Liver (tissue), 9 donors: ENCODE data around the gene ACACB. TPM values are rescaled to one million over a fixed set of nuclear protein-coding genes. Genes with fewer than 3 reads are reported as not detected.

Experiments used
- DNase-seq: peaks from one replicate; pipeline ENCODE4 v3.0.0-alpha.2; 2017; ENCODE audit warnings: low spot score
- H3K27ac ChIP-seq, 2 donors: one replicate each; pipeline ENCODE4 v1.7.0; 2013; ENCODE audit warnings: inconsistent platforms in 2 of 2, low read length in 2 of 2, control low read depth in 1 of 2, low read depth in 1 of 2, mild to moderate bottlenecking in 1 of 2
- H3K27me3 ChIP-seq, 4 donors: one replicate each; pipeline versions ENCODE4 v1.6.1 to v1.7.0; 2013; ENCODE audit warnings: low read length in 3 of 4, inconsistent platforms in 1 of 4, mild to moderate bottlenecking in 1 of 4, moderate library complexity in 1 of 4; ENCODE audit not compliant: control insufficient read depth in 4 of 4, insufficient read depth in 4 of 4
- H3K36me3 ChIP-seq, 4 donors: one replicate each; pipeline versions ENCODE4 v1.6.1 to v1.7.0; 2013; ENCODE audit warnings: low read length in 3 of 4, mild to moderate bottlenecking in 3 of 4, low read depth in 1 of 4, moderate library complexity in 1 of 4; ENCODE audit not compliant: control insufficient read depth in 4 of 4, insufficient read depth in 3 of 4
- H3K4me1 ChIP-seq, 4 donors: one replicate each; pipeline versions ENCODE4 v1.6.1 to v1.7.0; 2013; ENCODE audit warnings: low read length in 3 of 4, mild to moderate bottlenecking in 3 of 4, moderate library complexity in 1 of 4; ENCODE audit not compliant: control insufficient read depth in 4 of 4, insufficient read depth in 4 of 4
- H3K4me3 ChIP-seq, 3 donors: one replicate each; pipeline versions ENCODE4 v1.6.1 to v1.7.0; 2013; ENCODE audit warnings: low read length in 3 of 3, control low read depth in 1 of 3, low read depth in 1 of 3, mild to moderate bottlenecking in 1 of 3
- H3K9ac ChIP-seq, 2 donors: one replicate each; pipeline ENCODE4 v1.7.0; 2013; ENCODE audit warnings: low read length in 2 of 2, mild to moderate bottlenecking in 2 of 2, moderate library complexity in 2 of 2, control low read depth in 1 of 2, low read depth in 1 of 2
- H3K9me3 ChIP-seq, 4 donors: one replicate each; pipeline versions ENCODE4 v1.6.1 to v1.7.0; 2013; ENCODE audit warnings: low read length in 3 of 4; ENCODE audit not compliant: control insufficient read depth in 4 of 4
- FOXA1 ChIP-seq: IDR thresholded peaks from 2 replicates; pipeline ENCODE4 v1.6.1; 2016; ENCODE audit warnings: antibody characterized with exemption
- GABPA ChIP-seq, 2 donors: IDR thresholded peaks in 1 of 2; conservative IDR thresholded peaks in 1 of 2; 2 replicates each; pipeline ENCODE4 v1.6.1; 2016; ENCODE audit warnings: antibody characterized with exemption in 2 of 2, mild to moderate bottlenecking in 1 of 2, moderate library complexity in 1 of 2
- HNF4A ChIP-seq, 2 donors: conservative IDR thresholded peaks; 2 replicates each; pipeline ENCODE4 v1.6.1; 2016; ENCODE audit warnings: antibody characterized with exemption in 2 of 2, mild to moderate bottlenecking in 2 of 2
- HNF4G ChIP-seq: IDR thresholded peaks from 2 replicates; pipeline ENCODE4 v1.6.1; 2016; ENCODE audit warnings: antibody characterized with exemption
- JUND ChIP-seq, 2 donors: IDR thresholded peaks; 2 replicates each; pipeline ENCODE4 v1.6.1; 2016; ENCODE audit warnings: antibody characterized with exemption in 2 of 2
- RAD21 ChIP-seq, 2 donors: IDR thresholded peaks; 2 replicates each; pipeline ENCODE4 v1.6.1; 2016; ENCODE audit warnings: antibody characterized with exemption in 2 of 2, mild to moderate bottlenecking in 2 of 2
- RXRA ChIP-seq, 2 donors: IDR thresholded peaks; 2 replicates each; pipeline ENCODE4 v1.6.1; 2017 to 2018; ENCODE audit warnings: antibody characterized with exemption in 2 of 2, mild to moderate bottlenecking in 1 of 2
- TAF1 ChIP-seq: conservative IDR thresholded peaks from 2 replicates; pipeline ENCODE4 v1.6.1; 2016; ENCODE audit warnings: antibody characterized with exemption, mild to moderate bottlenecking
- YY1 ChIP-seq: IDR thresholded peaks from 2 replicates; pipeline ENCODE4 v1.6.1; 2016; ENCODE audit warnings: antibody characterized with exemption, mild to moderate bottlenecking
- ZBTB33 ChIP-seq: IDR thresholded peaks from 2 replicates; pipeline ENCODE4 v1.6.1; 2016; ENCODE audit warnings: antibody characterized with exemption
- WGBS: extraction: QIAGEN DNeasy Blood & Tissue Kit; methylation state at CpG from one replicate; pipeline ENCODE4 v1.1.7; 2013; 5-methylcytosine and 5-hydroxymethylcytosine counted together
- polyA plus RNA-seq, 2 donors: library from polyadenylated mRNA; stranded (reverse) in 1 of 2; unstranded in 1 of 2; fragments of 200-250 nt in 1 of 2; fragments of >200 nt in 1 of 2; fragmentation: Nextera tagmentation in 1 of 2; extraction: Ambion mirVana in 1 of 2; gene quantifications; one replicate each; pipeline versions ENCODE4 v1.2.1 to v1.2.3, GENCODE V29; 2013 to 2015
- total RNA-seq, 2 donors: library from RNA; depleted of rRNA; stranded (reverse); fragments of >200 nt; gene quantifications; one replicate each; pipeline ENCODE4 v1.2.3, GENCODE V29; 2014
- TF ChIP-seq, protein P1 (sequence below): IDR thresholded peaks from 2 replicates; pipeline ENCODE4 v1.6.1; 2016; ENCODE audit warnings: antibody characterized with exemption
- TF ChIP-seq, protein P2 (sequence below): IDR thresholded peaks from 2 replicates; pipeline ENCODE4 v1.6.1; 2016; ENCODE audit warnings: antibody characterized with exemption
- TF ChIP-seq, protein P3 (sequence below): fragments of 150-350 bp; IDR thresholded peaks from 2 replicates; pipeline ENCODE4 v1.5.1; 2017; ENCODE audit warnings: improper control_type of control experiment, low read depth, low read length; ENCODE audit not compliant: missing input control
- donor health status: healthy.
- donor health status: healthy.
- donor health status: healthy.
- donor health status: healthy.
- donor health status: healthy.

The ACACB gene
- total and polyA plus RNA-seq, 4 donors, result 12.9 to 288 (median 52.1) TPM

- DNase-seq, result no peak
- H3K27ac ChIP-seq, result no peak overlapping the region
- no peaks in the 10 kb centered on the region for H3K27me3 ChIP-seq
- 89% methylated on average over 3 of the region's 3 CpGs for WGBS
- peaks cover under 1 to 30% (median 19%) of the 10 kb centered on the region in 4 donors for H3K4me1 ChIP-seq
- no peak overlapping the region for H3K9ac ChIP-seq
- H3K36me3 ChIP-seq, result peaks cover 9 to 47% (median 38%) of the 10 kb centered on the region in 4 donors
- TF ChIP-seq, protein P1, sequence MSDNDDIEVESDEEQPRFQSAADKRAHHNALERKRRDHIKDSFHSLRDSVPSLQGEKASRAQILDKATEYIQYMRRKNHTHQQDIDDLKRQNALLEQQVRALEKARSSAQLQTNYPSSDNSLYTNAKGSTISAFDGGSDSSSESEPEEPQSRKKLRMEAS, result no peak
- TF ChIP-seq, protein P2, sequence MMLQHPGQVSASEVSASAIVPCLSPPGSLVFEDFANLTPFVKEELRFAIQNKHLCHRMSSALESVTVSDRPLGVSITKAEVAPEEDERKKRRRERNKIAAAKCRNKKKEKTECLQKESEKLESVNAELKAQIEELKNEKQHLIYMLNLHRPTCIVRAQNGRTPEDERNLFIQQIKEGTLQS, result no peak
- TF ChIP-seq HNF4A (conservative IDR thresholded peaks at IDR 0.05), result no peak
- no peak for TF ChIP-seq HNF4G
- no peak for TF ChIP-seq GABPA (IDR thresholded peaks at IDR 0.05 in 1 of 2, conservative IDR thresholded peaks at IDR 0.05 in 1 of 2)
- TF ChIP-seq RAD21 (IDR thresholded peaks at IDR 0.05), result no peak
- TF ChIP-seq JUND (IDR thresholded peaks at IDR 0.05), result no peak
- TF ChIP-seq TAF1, result no peak
- TF ChIP-seq YY1, result no peak
- TF ChIP-seq, protein P3, sequence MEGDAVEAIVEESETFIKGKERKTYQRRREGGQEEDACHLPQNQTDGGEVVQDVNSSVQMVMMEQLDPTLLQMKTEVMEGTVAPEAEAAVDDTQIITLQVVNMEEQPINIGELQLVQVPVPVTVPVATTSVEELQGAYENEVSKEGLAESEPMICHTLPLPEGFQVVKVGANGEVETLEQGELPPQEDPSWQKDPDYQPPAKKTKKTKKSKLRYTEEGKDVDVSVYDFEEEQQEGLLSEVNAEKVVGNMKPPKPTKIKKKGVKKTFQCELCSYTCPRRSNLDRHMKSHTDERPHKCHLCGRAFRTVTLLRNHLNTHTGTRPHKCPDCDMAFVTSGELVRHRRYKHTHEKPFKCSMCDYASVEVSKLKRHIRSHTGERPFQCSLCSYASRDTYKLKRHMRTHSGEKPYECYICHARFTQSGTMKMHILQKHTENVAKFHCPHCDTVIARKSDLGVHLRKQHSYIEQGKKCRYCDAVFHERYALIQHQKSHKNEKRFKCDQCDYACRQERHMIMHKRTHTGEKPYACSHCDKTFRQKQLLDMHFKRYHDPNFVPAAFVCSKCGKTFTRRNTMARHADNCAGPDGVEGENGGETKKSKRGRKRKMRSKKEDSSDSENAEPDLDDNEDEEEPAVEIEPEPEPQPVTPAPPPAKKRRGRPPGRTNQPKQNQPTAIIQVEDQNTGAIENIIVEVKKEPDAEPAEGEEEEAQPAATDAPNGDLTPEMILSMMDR, result no peak
- no peak overlapping the region for H3K4me3 ChIP-seq
- H3K9me3 ChIP-seq, result no peaks in the 10 kb centered on the region
These were observed 86.4 kb downstream of the ACACB start for GRCh38 chr12:109202770-109203169.

DNA sequence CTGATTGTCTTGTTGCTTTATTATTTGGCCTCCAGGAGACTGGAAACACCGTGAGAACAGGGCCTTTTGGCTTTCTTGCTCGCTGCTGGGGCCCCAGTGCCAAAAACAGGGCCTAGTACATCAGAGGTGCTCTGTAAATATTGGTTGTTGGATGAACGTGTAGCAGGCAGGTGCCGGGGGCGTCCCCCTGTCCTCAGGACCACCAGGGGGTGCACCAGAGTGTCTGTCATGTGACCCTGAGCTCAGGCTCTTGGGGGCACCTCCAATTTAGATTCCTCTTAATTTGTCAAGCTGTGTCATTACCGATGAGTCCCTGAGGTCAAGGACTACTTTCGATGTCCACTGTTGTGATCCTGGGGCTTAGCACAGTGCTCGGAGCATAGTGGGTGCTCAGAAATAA lies 87.1 kb downstream of the ACACB start:
- H3K4me3 ChIP-seq, result no peak overlapping the region
- no peaks in the 10 kb centered on the region for H3K9me3 ChIP-seq
- H3K9ac ChIP-seq, result no peak overlapping the region
- peaks cover 9 to 54% (median 45%) of the 10 kb centered on the region in 4 donors for H3K36me3 ChIP-seq
- TF ChIP-seq ZBTB33 (no peak), RXRA (IDR thresholded peaks at IDR 0.05) (no peak), FOXA1 (no peak)
- TF ChIP-seq, protein P2, result no peak
- WGBS, result 84% methylated on average over 8 of the region's 8 CpGs
- H3K4me1 ChIP-seq, result peaks cover 0 to 27% (median 18%) of the 10 kb centered on the region in 4 donors
- no peak overlapping the region for H3K27ac ChIP-seq
- H3K27me3 ChIP-seq, result no peaks in the 10 kb centered on the region
- DNase-seq, result no peak

GRCh38 chr12:109209082-109209481 lies 92.7 kb downstream of the ACACB start:
- Histone ChIP-seq H3K4me3 (no peak overlapping the region), H3K9ac (no peak overlapping the region), H3K27me3 (no peaks in the 10 kb centered on the region), H3K9me3 (no peaks in the 10 kb centered on the region), H3K4me1 (no peaks in the 10 kb centered on the region), H3K36me3 (peaks cover 14 to 73% (median 54%) of the 10 kb centered on the region in 4 donors), H3K27ac (no peak overlapping the region)
- TF ChIP-seq RXRA (IDR thresholded peaks at IDR 0.05), result no peak
- WGBS, result 84% methylated on average over 14 of the region's 14 CpGs
- DNase-seq, result no peak
